Activated naive CD8-positive, alpha-beta T cell treated with anti-CD3 and anti-CD28 coated beads for 36 hours (primary cell): ENCODE measurements around the gene PHRF1. TPM values are rescaled to one million over a fixed set of nuclear protein-coding genes. Genes with fewer than 3 reads are reported as not detected.

ENCODE experiments used
- DNase-seq: peaks from one replicate; pipeline ENCODE4 v3.0.0; 2021
- H3K27ac Mint-ChIP-seq: one replicate; pipeline ENCODE4 v1.8.0; 2022; ENCODE audit warnings: mild to moderate bottlenecking, moderate library complexity, mixed read lengths
- H3K27me3 Mint-ChIP-seq: one replicate; pipeline ENCODE4 v1.8.0; 2022; ENCODE audit warnings: mild to moderate bottlenecking, mixed read lengths
- H3K36me3 Mint-ChIP-seq: one replicate; pipeline ENCODE4 v1.8.0; 2021; ENCODE audit warnings: mild to moderate bottlenecking, mixed read lengths
- H3K4me1 Mint-ChIP-seq: one replicate; pipeline ENCODE4 v1.8.0; 2021; ENCODE audit warnings: mixed read lengths
- H3K4me3 Mint-ChIP-seq: one replicate; pipeline ENCODE4 v1.8.0; 2022; ENCODE audit warnings: mild to moderate bottlenecking, moderate library complexity, mixed read lengths
- H3K9me3 Mint-ChIP-seq: one replicate; pipeline ENCODE4 v1.8.0; 2022; ENCODE audit warnings: mixed read lengths
- total RNA-seq, 2 experiments: library from RNA; stranded (reverse); gene quantifications; one replicate each; pipeline ENCODE4 v1.2.3, GENCODE V29; 2021

PHRF1 gene
- total RNA-seq, 2 experiments from 2014 or later = 42.3 to 44.3 TPM

DNA sequence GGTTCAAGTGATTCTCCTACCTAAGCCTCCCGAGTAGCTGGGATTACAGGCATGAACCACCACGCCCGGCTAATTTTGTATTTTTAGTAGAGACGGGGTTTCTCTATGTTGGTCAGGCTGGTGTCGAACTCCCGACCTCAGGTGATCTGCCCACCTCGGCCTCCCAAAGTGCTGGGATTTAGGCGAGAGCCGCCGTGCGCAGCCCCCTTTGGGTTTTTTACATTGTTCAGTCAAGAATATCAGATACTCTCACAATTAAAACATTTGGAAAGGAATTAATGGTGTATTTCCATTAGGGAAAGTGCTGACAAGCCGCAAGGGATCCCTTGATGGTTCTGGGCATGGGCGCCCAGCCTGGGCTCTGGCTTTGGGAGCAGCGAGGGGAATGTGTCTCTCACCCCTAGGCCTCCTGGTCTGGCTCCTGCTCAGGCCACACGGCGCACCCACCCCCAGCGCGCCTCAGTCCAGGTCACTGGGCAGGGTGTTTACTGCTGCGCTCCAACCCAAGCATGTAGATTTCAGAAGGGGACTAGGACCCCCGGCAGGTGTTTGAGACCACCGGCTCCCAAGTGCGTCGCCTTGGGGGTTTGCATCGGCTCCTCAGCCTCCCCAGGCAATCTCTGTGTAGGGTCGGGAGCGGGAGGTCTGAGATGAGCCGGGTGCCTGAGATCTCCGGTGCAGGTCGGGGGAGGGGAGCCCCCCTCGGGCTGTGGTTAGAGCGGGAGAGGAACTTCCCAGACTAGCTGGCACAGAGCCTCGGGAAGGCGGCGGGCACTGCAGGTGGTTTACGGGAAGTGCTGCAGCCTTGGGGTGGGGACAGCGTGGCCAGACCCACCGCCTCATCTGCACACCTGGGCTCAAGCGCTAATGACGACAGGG is 40.3 kb downstream of the PHRF1 start:
- H3K4me1 Mint-ChIP-seq = peaks cover 10% of the 10 kb centered on the region
- H3K9me3 Mint-ChIP-seq = no peaks in the 10 kb centered on the region
- no peak for DNase-seq
- peak overlapping the region; percentile 94 for H3K27ac Mint-ChIP-seq
- H3K4me3 Mint-ChIP-seq = peak overlapping the region; percentile 85
- peaks cover 10% of the 10 kb centered on the region for H3K36me3 Mint-ChIP-seq
- no peaks in the 10 kb centered on the region for H3K27me3 Mint-ChIP-seq

DNA sequence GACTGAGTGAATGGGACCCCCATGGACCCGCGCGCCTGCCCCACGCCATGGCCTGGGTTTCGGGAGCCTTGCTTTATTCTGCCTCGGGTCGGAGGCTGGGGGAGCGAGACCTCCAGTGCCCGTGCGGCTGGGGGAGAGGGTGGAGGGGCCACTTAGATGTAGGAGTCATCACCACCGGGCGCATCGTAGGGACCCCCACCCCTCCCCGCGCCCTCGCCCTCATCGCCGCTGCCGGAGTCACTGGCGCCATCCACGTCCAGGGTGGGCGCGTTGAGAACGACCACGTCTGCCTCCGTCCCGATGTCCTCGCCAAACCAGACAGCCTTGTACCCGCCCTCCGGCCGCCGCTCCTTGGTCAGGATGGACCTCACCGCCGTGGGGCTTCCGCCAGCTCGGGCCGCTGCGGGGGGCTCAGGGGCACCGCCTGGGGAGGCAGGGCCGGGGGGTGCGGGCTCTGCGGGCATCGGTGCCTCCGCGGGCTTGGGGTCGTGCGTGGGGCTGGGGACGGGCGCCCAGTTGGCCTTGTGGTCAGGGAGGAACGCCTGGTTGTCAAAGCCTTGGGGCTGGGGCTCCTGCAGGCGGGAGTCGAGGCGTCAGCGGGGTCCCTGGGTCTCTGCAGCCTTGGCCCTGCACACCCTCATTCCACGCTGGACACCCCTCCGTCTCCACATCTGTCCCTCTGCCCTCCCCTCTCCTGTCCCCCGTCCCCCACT is 41.1 kb downstream of the PHRF1 start:
- Mint-ChIP-seq H3K4me3 (no peak overlapping the region), H3K4me1 (peaks cover 10% of the 10 kb centered on the region), H3K27ac (no peak overlapping the region), H3K36me3 (peaks cover 10% of the 10 kb centered on the region), H3K9me3 (no peaks in the 10 kb centered on the region), H3K27me3 (no peaks in the 10 kb centered on the region)
- DNase-seq = no peak

DNA sequence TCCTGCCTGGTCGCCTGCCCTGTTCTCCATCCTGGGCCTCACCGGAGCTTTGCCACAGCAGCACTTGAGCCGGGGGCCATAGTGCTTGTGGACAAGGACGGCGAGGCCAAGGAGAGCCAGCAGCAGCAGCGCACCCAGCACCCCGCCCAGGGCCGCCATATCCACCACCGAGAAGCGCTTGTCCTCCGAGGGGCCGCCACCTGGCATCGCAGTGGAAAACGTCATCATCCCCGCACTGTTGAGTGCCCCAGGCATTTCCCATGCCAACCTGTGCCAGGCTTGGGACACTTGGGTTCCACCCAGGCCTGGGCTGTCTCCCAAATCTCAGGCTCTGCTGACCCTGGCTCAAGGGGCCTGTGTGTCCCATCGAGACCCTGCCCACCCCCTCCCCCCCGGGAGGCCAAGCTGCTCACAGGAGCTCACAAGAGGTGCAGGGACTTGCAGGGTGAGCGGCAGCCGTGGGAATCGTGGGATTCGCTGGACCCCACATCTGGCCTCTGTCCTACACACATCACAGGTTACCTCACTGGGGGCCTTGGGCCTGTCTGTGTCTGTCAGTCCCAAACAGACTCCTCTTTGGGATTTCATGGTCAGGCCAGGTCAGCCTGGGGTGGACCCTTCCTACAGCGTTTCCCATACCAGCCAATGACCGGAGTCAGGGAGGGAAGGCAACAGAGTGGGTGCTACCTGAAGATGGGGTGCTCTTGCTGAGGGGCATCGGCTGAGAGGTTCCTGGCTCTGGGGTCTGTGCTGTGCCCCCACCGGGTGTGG is 41.8 kb downstream of the PHRF1 start:
- Mint-ChIP-seq H3K27me3 (no peaks in the 10 kb centered on the region), H3K4me3 (no peak overlapping the region), H3K27ac (no peak overlapping the region)

DNA sequence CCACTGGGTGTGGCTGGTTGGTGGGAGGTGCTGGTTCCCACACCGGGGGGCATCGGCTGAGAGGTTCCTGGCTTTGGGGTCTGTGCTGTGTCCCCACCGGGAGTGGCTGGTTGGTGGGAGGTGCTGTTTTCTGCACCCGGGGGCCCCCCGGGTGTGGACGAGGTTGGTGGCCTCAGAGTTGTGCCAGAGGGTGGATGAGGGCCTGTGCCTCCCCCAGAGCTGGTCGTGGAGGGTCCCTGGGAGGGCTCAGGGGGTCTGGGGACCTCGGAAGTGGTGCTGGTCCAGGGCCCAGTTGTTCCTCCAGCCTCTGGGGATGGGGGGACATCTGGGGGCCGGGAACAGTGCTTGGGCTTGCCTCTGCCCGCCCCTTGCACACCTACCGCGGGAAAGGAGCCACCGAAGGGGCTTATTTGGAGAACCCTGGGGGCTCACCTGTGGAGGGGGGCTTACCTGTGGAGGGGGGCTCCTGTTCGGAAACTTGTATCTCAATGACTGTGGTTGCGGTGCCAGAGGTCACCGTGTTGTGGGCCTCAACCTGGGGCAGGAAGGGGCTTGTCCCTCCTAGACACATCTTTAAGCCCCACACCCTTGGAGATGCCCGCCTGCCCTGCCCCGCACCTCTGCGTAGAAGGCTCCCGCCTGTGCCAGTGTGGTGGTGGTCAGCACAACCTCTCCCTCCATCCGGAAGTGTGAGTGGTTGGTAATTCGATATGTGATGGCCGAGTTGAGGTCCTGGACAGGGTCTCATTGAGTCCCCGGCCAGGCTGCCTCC is 42.8 kb downstream of the PHRF1 start:
- H3K27me3 Mint-ChIP-seq = no peaks in the 10 kb centered on the region
- peaks cover 7% of the 10 kb centered on the region for H3K4me1 Mint-ChIP-seq
- no peak overlapping the region for H3K27ac Mint-ChIP-seq
- no peaks in the 10 kb centered on the region for H3K9me3 Mint-ChIP-seq
- no peak for DNase-seq
- H3K36me3 Mint-ChIP-seq = peaks cover 10% of the 10 kb centered on the region
- no peak overlapping the region for H3K4me3 Mint-ChIP-seq

More for the DNA sequence above, 41.8 kb downstream of the PHRF1 start:
- no peak for DNase-seq
- peaks cover 10% of the 10 kb centered on the region for H3K4me1 Mint-ChIP-seq
- H3K36me3 Mint-ChIP-seq = peaks cover 10% of the 10 kb centered on the region
- H3K9me3 Mint-ChIP-seq = no peaks in the 10 kb centered on the region

DNA sequence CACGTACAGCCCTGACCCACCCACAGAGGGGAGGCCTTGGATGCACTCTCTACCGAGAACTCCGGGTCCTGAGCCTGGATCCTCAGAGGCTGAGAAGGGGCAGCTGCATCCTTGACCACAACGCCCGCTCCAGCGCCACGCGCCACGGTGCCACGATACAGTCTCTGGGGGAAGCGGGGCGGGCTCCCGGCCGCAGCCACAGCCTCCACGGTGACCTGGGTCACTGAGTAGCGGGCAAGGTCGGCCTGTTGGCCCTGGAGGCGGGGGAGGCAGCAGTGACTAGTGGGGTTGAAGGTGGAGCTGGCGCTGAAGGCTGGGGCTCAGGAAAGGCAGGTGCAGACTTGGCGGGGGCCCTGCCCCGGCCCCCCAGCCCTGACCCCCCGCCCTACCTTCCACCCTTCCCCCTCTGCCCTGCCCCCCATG is 43.4 kb downstream of the PHRF1 start:
- Mint-ChIP-seq H3K9me3 (no peaks in the 10 kb centered on the region), H3K4me1 (peaks cover 2% of the 10 kb centered on the region), H3K27me3 (no peaks in the 10 kb centered on the region), H3K27ac (no peak overlapping the region), H3K36me3 (peaks cover 4% of the 10 kb centered on the region), H3K4me3 (no peak overlapping the region)
- no peak for DNase-seq

DNA sequence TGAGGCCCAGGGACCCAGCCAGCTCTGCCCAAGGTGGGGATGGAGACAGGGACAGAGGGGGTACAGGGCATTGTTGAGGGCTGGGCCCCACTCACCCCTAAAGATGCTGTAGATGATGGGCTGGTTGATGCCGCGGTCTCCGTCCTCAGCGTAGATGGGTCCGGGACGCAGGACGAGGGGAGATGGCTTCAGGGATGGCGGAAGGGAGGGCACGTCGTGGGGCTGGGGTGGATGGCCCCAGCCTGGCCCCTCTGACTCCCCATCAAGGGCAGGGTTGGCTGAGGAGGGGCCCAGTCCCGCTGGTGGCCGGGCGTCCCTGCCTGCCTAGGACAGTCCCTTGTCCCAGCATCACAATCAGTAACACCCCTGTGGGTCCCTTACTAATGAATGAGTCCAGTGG is 43.9 kb downstream of the PHRF1 start:
- DNase-seq = no peak
- Mint-ChIP-seq H3K4me3 (no peak overlapping the region), H3K4me1 (peaks cover 2% of the 10 kb centered on the region)

DNA sequence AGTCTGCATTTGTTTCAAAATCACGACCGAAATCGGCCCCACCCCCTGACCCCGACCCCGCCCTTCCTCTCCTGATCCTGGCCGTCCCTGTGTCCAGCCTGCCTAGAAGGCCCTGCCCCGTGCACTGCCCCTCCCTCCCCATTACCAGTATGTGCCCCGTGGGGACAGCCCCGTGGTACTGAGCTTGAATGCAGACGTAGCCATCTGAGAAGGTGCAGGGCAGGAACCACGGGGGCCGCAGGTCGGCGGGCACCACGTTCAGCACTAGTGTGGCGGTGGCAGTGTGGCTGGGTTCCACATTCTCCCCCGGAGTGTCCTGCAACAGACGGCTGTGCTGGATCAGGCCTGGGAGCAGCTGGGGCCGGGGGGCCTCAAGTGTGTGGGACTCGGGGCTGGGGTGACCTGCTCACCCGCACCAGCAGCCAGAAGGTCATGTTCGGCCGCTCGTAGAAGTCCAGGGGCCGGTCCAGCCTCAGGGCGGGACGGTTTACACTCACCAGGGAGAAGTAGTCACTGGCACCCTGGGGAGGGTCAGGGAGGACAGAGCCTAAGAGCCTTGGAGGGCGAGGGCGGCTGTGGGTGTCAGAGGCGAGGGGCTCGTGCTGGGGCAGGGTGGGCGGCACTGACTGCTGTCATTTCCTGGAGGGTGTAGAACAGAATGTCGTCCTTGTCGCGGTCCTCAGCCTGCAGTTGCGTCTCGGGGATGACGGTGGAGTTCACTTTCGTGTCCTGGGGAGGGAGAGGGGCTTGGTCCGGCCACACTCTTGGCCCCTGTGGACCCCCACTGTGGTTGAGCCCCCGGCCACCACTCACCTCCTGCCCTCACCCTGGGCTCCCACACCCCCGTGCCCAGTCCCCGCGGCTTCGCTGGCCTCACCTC is 44.9 kb downstream of the PHRF1 start:
- H3K4me3 Mint-ChIP-seq = no peak overlapping the region
- H3K4me1 Mint-ChIP-seq = no peaks in the 10 kb centered on the region
- H3K27ac Mint-ChIP-seq = no peak overlapping the region
- H3K36me3 Mint-ChIP-seq = peaks cover 4% of the 10 kb centered on the region
- H3K27me3 Mint-ChIP-seq = peaks cover 4% of the 10 kb centered on the region
- no peaks in the 10 kb centered on the region for H3K9me3 Mint-ChIP-seq
- no peak for DNase-seq

More for the DNA sequence above, 43.9 kb downstream of the PHRF1 start:
- Mint-ChIP-seq H3K27ac (no peak overlapping the region), H3K27me3 (peaks cover 3% of the 10 kb centered on the region), H3K36me3 (peaks cover 4% of the 10 kb centered on the region), H3K9me3 (no peaks in the 10 kb centered on the region)

DNA sequence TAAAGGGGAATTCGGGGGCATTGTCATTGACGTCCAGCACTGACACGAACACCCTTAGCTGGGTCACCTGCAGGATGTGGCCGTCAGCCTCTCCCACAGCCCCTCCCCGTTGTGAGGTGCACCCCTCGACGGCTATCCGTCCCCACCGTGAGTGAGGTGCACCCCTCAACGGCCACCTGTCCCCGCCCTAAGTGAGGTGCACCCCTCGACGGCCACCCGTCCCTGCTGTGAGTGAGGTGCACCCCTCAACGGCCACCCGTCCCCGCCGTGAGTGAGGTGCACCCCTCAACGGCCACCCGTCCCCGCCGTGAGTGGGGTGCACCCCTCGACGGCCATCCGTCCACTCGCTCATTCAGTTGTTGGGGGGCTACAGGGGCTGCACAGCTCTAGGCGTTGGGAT is 45.6 kb downstream of the PHRF1 start:
- Mint-ChIP-seq H3K27me3 (peaks cover 8% of the 10 kb centered on the region), H3K4me1 (no peaks in the 10 kb centered on the region), H3K36me3 (peaks cover 1% of the 10 kb centered on the region), H3K9me3 (no peaks in the 10 kb centered on the region), H3K4me3 (no peak overlapping the region), H3K27ac (no peak overlapping the region)
- no peak for DNase-seq

DNA sequence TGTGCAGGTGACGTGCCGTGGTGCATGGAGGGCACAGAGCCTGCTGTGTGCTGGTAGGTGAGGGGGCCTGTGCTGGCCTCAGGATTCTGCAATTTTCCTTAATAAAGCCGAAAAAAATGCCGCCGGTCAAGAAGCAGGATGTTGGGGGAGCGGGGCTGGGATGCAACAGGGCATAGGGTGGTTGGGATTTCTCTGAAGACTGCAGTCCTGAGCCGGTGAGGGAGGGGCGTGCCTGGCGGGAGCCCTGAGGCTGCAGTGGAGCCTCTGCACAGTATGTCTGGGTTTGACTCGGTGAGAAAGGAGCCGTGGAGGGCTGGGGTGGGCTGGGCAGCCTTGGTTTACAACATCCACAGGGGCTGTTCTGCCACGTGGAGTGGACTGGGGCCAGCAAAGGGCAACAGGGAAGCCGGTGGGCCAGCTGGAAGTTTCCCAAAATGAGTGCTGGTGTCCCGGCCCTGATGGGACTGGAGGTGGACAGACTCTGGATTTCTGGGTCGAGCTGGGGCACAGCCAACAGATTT is 47.1 kb downstream of the PHRF1 start:
- Mint-ChIP-seq H3K27me3 (peaks cover 18% of the 10 kb centered on the region), H3K36me3 (peaks cover 3% of the 10 kb centered on the region), H3K4me3 (no peak overlapping the region), H3K4me1 (peaks cover 8% of the 10 kb centered on the region), H3K27ac (no peak overlapping the region), H3K9me3 (no peaks in the 10 kb centered on the region)
- no peak for DNase-seq

DNA sequence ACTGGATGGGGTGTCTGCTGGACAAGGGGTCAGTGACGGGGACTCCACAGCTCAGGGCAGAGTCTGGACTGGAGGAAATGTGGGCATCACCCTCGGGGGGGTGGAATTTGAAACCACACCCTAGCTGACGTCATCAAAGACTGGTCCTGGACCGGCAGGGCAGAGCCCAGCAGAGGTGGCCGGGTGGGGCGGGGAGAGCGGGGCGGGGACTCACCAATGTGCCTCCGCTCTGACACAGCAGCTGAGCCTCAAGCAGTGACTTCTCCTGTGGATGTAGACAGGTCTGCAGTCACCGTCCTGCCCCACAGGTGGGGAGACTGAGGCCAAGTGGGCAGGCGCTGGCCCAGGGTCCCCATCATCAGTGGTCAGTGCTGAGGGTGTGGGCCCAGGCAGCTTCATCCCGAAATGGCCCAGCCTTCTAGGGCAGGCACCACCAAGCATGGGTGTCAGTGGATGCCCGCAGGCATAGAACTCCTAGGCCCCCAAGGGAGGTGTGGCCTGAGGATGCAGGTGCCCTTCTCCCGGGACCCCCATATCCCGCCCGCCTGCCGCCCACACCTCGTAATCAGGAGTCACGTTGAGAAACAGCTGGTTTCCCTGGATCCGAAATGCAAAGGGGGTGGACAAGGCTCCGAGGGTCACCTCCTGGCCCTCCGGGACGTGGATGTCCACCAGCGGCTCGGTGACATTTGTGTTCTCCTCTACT is 47.9 kb downstream of the PHRF1 start:
- Mint-ChIP-seq H3K36me3 (peaks cover 4% of the 10 kb centered on the region), H3K4me1 (peaks cover 15% of the 10 kb centered on the region), H3K27ac (no peak overlapping the region), H3K27me3 (peaks cover 24% of the 10 kb centered on the region), H3K4me3 (no peak overlapping the region), H3K9me3 (no peaks in the 10 kb centered on the region)
- DNase-seq = no peak

DNA sequence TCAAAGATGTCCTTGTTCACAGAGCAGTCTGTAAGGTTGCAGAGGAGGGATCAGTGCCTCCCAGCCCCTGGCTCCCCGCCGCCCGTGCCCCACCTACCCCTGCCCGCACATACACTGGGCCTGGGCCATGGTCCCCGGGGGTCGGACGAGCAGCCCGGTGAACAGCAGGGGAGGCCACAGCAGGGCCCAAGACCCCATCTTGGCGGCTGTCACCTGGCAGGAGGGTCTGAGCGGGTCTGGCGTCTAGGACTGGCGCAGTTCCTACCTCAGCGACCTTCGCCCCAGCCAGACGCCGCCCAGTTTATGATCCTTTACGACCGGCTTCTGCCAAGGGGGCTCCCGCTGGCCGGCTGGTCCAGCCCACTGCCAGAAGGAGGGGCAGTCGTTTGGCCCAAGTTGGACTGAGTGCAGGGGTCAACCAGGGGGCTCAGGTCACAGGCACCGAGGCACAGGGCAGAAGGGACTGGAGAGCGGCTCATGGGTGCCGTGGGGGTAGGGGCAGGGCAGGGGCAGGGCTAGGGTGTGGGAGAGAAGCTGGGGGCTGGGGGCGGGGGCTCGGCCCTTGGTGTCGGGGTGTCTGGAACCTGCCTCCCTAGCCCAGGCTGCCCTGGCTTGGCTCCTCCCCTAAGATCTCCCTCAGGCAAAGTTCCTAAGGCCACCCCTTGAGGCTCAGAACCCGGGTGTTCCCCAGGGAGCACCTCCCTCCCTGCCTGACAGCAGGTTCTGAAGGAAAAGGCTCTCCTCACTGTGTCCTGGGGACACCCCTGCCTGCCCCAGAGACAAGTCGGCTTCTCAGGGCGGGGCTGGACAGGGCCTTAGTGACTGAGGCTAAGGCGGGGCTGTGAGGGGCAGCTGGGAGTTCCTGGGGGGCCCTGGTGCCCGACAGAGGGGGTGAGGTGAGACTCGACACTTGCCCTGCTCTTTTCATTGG is 48.7 kb downstream of the PHRF1 start, which contains the start of gene CDHR5:
TSS of gene CDHR5 (minus strand) at position 251 of the 931 bp plus-strand sequence. CDS start at position 198, 53 bp downstream.
- Mint-ChIP-seq H3K36me3 (peaks cover 4% of the 10 kb centered on the region), H3K4me3 (no peak within 1 kb of the TSS), H3K27ac (no peak within 1 kb of the TSS), H3K27me3 (peaks cover 28% of the 10 kb centered on the region), H3K9me3 (no peaks in the 10 kb centered on the region), H3K4me1 (peaks cover 21% of the 10 kb centered on the region)
- DNase-seq = no peak

DNA sequence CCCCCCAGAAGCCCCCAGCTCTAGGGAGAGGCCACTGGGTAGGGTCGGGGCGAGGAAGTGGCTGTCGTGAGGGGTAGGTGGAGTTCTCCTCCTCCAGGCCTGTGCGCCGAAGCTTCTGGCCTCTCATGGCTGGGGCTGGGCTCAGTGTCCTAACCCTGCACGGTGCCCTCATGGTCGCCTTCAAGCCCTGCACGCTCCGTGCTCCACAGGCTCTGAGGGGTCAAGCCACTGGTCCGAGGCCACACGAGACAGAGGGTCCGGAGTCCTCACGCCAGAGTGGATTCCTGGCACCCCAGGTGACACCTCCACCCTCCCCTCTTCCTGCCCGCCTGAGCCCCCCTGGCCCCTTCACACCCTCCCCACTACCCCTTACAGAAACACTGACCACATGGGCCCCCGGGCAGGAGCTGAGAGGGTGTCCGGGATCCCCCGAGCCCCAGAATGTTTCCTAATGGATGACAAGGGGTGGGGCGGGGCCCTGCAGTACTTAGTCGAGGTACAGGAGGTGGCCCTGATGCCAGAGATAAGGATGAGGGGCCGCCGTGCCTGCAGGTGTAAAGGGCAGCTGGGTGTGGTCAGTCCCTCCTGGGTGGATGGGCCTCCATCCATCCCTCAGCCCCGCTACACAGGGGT is 49.5 kb downstream of the PHRF1 start:
- Mint-ChIP-seq H3K36me3 (peaks cover 4% of the 10 kb centered on the region), H3K27me3 (peaks cover 28% of the 10 kb centered on the region)
- no peak for DNase-seq

More for the DNA sequence above, 49.5 kb downstream of the PHRF1 start:
- H3K4me3 Mint-ChIP-seq = no peak overlapping the region
- H3K9me3 Mint-ChIP-seq = no peaks in the 10 kb centered on the region
- no peak overlapping the region for H3K27ac Mint-ChIP-seq
- H3K4me1 Mint-ChIP-seq = peaks cover 21% of the 10 kb centered on the region
